ENCODE results near the gene NUDT14. TPM values are rescaled to one million over a fixed set of nuclear protein-coding genes. Genes with fewer than 3 reads are reported as not detected.

The NUDT14 gene
- total RNA-seq, 1 experiment from 2014 or later = 26.1 TPM

DNA sequence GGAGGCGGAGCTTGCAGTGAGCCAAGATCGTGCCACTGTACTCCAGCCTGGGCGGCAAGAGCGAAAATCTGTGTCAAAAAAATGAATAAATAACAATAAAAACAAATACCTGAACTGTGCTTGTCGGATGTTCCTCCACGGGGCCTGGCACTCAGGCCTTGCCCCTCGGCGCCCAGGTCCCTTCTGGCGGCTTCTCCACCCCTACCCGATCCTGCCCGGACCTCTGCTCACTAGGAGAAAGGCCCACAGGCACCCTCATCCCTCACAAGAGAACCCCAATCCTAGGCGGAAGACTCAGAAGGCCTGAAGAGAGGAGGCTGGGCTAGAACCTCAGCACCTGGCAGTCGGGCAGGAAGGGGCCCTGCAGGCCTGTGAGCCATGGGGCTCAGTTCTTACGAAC, 46.2 kb upstream of the NUDT14 start:
- POLR2A ChIA-PET = no interaction called here
- Mint-ChIP-seq H3K27me3 (ENCODE audit: insufficient read depth, unreplicated experiment) (no peaks in the 10 kb centered on the region), H3K4me1 (ENCODE audit: insufficient read depth, unreplicated experiment) (no peaks in the 10 kb centered on the region), H3K36me3 (ENCODE audit: insufficient read depth, unreplicated experiment) (peaks cover 43% of the 10 kb centered on the region), H3K4me3 (ENCODE audit: unreplicated experiment) (no peak overlapping the region), H3K27ac (ENCODE audit: low read depth, unreplicated experiment) (no peak overlapping the region), H3K9me3 (ENCODE audit: unreplicated experiment) (no peaks in the 10 kb centered on the region)
- TF ChIP-seq, protein P1, sequence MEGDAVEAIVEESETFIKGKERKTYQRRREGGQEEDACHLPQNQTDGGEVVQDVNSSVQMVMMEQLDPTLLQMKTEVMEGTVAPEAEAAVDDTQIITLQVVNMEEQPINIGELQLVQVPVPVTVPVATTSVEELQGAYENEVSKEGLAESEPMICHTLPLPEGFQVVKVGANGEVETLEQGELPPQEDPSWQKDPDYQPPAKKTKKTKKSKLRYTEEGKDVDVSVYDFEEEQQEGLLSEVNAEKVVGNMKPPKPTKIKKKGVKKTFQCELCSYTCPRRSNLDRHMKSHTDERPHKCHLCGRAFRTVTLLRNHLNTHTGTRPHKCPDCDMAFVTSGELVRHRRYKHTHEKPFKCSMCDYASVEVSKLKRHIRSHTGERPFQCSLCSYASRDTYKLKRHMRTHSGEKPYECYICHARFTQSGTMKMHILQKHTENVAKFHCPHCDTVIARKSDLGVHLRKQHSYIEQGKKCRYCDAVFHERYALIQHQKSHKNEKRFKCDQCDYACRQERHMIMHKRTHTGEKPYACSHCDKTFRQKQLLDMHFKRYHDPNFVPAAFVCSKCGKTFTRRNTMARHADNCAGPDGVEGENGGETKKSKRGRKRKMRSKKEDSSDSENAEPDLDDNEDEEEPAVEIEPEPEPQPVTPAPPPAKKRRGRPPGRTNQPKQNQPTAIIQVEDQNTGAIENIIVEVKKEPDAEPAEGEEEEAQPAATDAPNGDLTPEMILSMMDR (IDR thresholded peaks at IDR 0.05; ENCODE audit: unreplicated experiment) = no peak
- intact Hi-C loops (cut with micrococcal nuclease) = no loop called here
- DNase-seq (ENCODE audit: unreplicated experiment) = no peak
- CTCF ChIA-PET = no interaction called here
- BruUV-seq (replicated peaks) = no TSS peak

DNA sequence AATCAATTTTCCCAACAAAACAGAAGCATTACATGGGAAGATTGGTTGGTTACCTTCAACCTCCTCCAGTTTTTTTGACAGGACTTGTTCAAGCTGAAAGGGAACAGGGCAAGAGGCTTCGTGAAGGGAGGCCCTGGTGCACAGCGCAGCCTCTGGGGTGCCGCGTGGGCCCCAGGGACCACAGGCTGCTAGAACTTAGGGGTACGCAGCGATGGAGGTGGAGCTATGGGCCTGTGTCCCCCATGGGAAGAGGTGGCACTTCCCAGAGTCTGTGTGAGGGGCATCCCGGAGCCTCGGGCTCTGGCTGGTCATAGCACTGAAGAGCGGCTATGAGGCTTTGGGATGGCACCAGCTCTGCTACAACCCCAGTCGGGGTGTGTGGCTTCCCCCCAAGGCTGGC, 45.1 kb upstream of the NUDT14 start:
- intact Hi-C loops (cut with micrococcal nuclease) = no loop called here
- H3K4me1 Mint-ChIP-seq (ENCODE audit: insufficient read depth, unreplicated experiment) = no peaks in the 10 kb centered on the region
- no peaks in the 10 kb centered on the region for H3K27me3 Mint-ChIP-seq (ENCODE audit: insufficient read depth, unreplicated experiment)
- no peaks in the 10 kb centered on the region for H3K9me3 Mint-ChIP-seq (ENCODE audit: unreplicated experiment)
- CTCF ChIA-PET = interaction anchor here (0.6 to 1.2 kb wide), 2 partner anchors 24 to 1426 kb away, joined by 3 to 6 read pairs; no protein-coding TSS in a partner anchor
- H3K4me3 Mint-ChIP-seq (ENCODE audit: unreplicated experiment) = no peak overlapping the region
- TF ChIP-seq, protein P1 (IDR thresholded peaks at IDR 0.05; ENCODE audit: unreplicated experiment) = no peak
- peaks cover 53% of the 10 kb centered on the region for H3K36me3 Mint-ChIP-seq (ENCODE audit: insufficient read depth, unreplicated experiment)
- POLR2A ChIA-PET = no interaction called here
- BruUV-seq (replicated peaks) = no TSS peak
- DNase-seq (ENCODE audit: unreplicated experiment) = no peak
- H3K27ac Mint-ChIP-seq (ENCODE audit: low read depth, unreplicated experiment) = no peak overlapping the region

DNA sequence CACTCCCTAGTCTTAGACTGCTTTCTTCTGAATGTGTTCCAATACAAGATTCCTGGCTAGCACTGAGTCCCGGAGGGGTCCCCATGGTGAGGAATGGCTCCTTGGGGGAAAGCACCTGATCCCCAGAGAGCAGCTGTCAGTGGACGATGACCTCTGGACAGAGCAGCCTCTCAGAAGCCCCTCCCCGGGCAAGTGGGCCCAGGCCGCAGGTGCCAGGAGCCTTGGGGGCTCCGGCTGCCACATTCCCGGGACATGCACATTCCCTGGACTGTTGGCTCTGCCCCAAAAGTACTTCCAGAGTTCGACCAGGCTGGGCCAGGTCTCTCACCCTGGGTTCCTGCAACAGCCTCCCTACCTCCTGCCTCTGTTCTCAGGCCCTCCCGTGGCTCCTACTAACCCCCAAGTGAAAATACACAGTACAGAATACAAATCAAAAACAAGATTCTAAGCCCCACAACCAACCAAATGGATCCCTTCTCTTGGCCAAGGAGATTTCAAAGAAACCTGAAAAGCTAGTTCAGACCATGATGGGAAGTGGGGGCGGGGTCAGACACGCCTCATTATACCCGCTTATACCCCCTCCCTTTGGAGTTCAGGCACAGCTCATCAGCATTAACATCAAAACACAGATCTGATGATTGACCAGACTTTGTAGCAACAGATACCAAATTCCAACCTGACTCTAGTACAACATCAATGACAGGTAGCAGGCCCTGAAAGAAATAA, 43.9 kb upstream of the NUDT14 start:
- CTCF ChIA-PET = interaction anchor here (1.2 kb wide), 1 partner anchor 23 kb away, joined by 6 read pairs; no protein-coding TSS in a partner anchor

DNA sequence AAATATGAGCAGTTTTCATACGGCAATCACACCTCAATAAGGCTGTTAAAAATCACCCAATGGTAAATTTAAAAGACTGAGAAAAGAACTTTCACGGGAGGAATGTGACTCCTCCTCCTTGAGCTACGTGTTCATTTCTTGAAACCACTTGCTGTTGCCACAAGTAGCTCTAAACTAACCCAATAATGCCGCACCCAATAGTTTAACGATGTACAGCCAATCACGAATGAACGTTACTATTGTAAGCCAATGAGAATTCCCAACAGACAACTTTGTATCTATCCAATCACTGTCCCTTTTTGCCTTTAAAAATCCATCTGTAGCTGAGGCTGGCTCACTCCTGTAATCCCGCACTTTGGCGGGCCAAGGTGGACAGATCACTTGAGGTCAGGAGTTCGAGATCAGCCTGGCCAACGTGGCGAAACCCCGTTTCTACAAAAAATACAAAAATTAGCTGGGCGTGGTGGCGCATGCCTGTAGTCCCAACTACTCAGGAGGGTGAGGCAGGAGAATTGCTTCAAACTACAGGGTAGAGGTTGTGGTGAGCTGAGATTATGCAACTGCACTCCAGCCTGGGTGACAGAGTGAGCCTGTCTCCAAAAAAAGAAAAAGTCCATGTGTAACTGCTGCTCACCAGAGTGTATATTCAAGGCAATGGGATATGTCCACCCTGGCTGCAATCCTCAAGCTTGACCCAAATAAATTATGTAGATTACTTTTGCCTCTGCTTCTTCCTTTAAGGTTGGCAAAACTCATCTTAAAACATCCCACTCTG, 42.8 kb upstream of the NUDT14 start:
- Mint-ChIP-seq H3K36me3 (ENCODE audit: insufficient read depth, unreplicated experiment) (peaks cover 65% of the 10 kb centered on the region), H3K4me1 (ENCODE audit: insufficient read depth, unreplicated experiment) (no peaks in the 10 kb centered on the region), H3K9me3 (ENCODE audit: unreplicated experiment) (no peaks in the 10 kb centered on the region), H3K27ac (ENCODE audit: low read depth, unreplicated experiment) (no peak overlapping the region), H3K27me3 (ENCODE audit: insufficient read depth, unreplicated experiment) (no peaks in the 10 kb centered on the region), H3K4me3 (ENCODE audit: unreplicated experiment) (no peak overlapping the region)
- no peak for DNase-seq (ENCODE audit: unreplicated experiment)
- BruUV-seq (replicated peaks) = no TSS peak
- ChIA-PET CTCF (interaction anchor here (0.6 to 1.2 kb wide), 3 partner anchors 56 to 128 kb away, joined by 3 to 6 read pairs (median 3); no protein-coding TSS in a partner anchor), POLR2A (no interaction called here)
- intact Hi-C loops (cut with micrococcal nuclease) = no loop called here
- TF ChIP-seq, protein P1 (IDR thresholded peaks at IDR 0.05; ENCODE audit: unreplicated experiment) = no peak

More for the DNA sequence above, 43.9 kb upstream of the NUDT14 start:
- Mint-ChIP-seq H3K9me3 (ENCODE audit: unreplicated experiment) (no peaks in the 10 kb centered on the region), H3K36me3 (ENCODE audit: insufficient read depth, unreplicated experiment) (peaks cover 61% of the 10 kb centered on the region), H3K27ac (ENCODE audit: low read depth, unreplicated experiment) (peak overlapping the region; percentile 21), H3K4me3 (ENCODE audit: unreplicated experiment) (no peak overlapping the region), H3K27me3 (ENCODE audit: insufficient read depth, unreplicated experiment) (no peaks in the 10 kb centered on the region), H3K4me1 (ENCODE audit: insufficient read depth, unreplicated experiment) (no peaks in the 10 kb centered on the region)
- POLR2A ChIA-PET = no interaction called here
- intact Hi-C loops (cut with micrococcal nuclease) = no loop called here
- TF ChIP-seq, protein P1 (IDR thresholded peaks at IDR 0.05; ENCODE audit: unreplicated experiment) = no peak
- DNase-seq (ENCODE audit: unreplicated experiment) = no peak
- BruUV-seq (replicated peaks) = no TSS peak
